HG03575 (cell line): ENCODE data around the gene ZBTB22.
A peak's percentile ranks its signal among the peaks of the same experiment; 100 is the strongest.

Experiments used
- ATAC-seq: cut with Tn5 transposase; IDR thresholded peaks from one replicate; pipeline ENCODE4 v1.9.1; 2021; ENCODE audit not compliant: unreplicated experiment, insufficient number of reproducible peaks, low FRiP score; ENCODE audit errors: extremely low read depth

Gene ZBTB22

GRCh38 chr6:33306356-33306755 is 11.2 kb downstream of the ZBTB22 start:
- no peak for ATAC-seq

GRCh38 chr6:33305052-33305451 is 12.5 kb downstream of the ZBTB22 start:
- no peak for ATAC-seq

- ATAC-seq, result no peak
These were observed 13.3 kb downstream of the ZBTB22 start for GRCh38 chr6:33304216-33304615.

GRCh38 chr6:33301877-33302276 is 15.7 kb downstream of the ZBTB22 start:
- ATAC-seq, result no peak

GRCh38 chr6:33299237-33299944 is 18.2 kb downstream of the ZBTB22 start:
- no peak for ATAC-seq

GRCh38 chr6:33298773-33299236 is 18.7 kb downstream of the ZBTB22 start, which contains the start of gene RGL2:
Gene RGL2 (minus strand): TSS chr6:33298942. CDS start chr6:33298610, 332 bp downstream.
- no peak for ATAC-seq

- ATAC-seq, result no peak
These were observed 19.4 kb downstream of the ZBTB22 start for GRCh38 chr6:33297956-33298772.

- ATAC-seq, result no peak
These were observed 20.1 kb downstream of the ZBTB22 start for GRCh38 chr6:33297406-33297955.

- ATAC-seq, result no peak
These were observed 20.6 kb downstream of the ZBTB22 start for GRCh38 chr6:33296797-33297405.

- ATAC-seq, result no peak
These were observed 21.7 kb downstream of the ZBTB22 start for GRCh38 chr6:33295621-33296369.

GRCh38 chr6:33294086-33294823 is 23.3 kb downstream of the ZBTB22 start:
- ATAC-seq, result no peak

GRCh38 chr6:33292996-33293682 is 24.4 kb downstream of the ZBTB22 start:
- ATAC-seq, result no peak

- ATAC-seq, result no peak
These were observed 27.1 kb downstream of the ZBTB22 start for GRCh38 chr6:33290459-33290858.

GRCh38 chr6:33289784-33290315 is 27.7 kb downstream of the ZBTB22 start:
- no peak for ATAC-seq

- peak; percentile 57 for ATAC-seq
These were observed 28.4 kb downstream of the ZBTB22 start, which contains the start of the genes PFDN6 and WDR46 for GRCh38 chr6:33288921-33289783. Gene PFDN6 (plus strand): TSS chr6:33289601. CDS start chr6:33289857, 256 bp downstream. Gene WDR46 (minus strand): TSS chr6:33289239. CDS start chr6:33289170, 69 bp downstream.

- no peak for ATAC-seq
These were observed 29.2 kb downstream of the ZBTB22 start for GRCh38 chr6:33288141-33288920.
